ENCODE measurements around the gene LGR6. TPM values are rescaled to one million over a fixed set of nuclear protein-coding genes. Genes with fewer than 3 reads are reported as not detected.

Gene LGR6
- total and polyA plus RNA-seq, 10 of the 15 experiments (the other 5 are each of a cell fraction or from before 2014, with no cell fraction given), result not detected

DNA sequence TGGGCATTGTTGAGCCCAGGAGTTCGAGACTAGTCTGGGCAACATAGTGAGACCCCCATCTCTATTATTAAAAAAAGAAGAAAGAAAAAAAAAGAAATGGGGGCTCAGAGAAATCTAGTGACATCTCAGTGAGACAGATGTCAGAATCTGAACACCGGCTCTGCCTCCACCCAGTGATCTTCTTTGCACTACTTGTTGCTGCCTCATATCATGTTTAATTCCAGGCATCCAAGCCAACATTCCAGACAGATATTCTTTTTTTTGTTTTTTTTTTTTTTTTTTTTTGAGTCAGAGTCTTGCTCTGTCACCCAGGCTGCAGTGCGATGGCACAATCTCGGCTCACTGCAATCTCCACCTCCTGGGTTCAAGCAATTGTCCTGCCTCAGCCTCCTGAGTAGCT, 44.0 kb upstream of the LGR6 start:
- H3K36me3 ChIP-seq (ENCODE audit: control insufficient read depth in 2 of 2, insufficient read depth in 2 of 2, low read length in 1 of 2), result peaks cover 26 to 32% of the 10 kb centered on the region in 2 experiments; a peak in 3 of 4 replicates
- H3K79me2 ChIP-seq (ENCODE audit: control insufficient read depth, insufficient read depth, low read length), result no peaks in the 10 kb centered on the region
- H3K27ac ChIP-seq (ENCODE audit: control insufficient read depth, insufficient read depth), result no peak overlapping the region
- H3K27me3 ChIP-seq (replicated peaks in 1 of 2; ENCODE audit: control insufficient read depth in 2 of 2, insufficient read depth in 2 of 2, low read length in 1 of 2), result no peaks in the 10 kb centered on the region
- RAD21 ChIA-PET (ENCODE audit: unreplicated experiment), result no interaction called here
- in situ Hi-C loops (cut with MboI) (no loop called here), intact Hi-C loops (cut with micrococcal nuclease; ENCODE audit: unreplicated experiment) (no loop called here)
- no peak overlapping the region for H2AFZ ChIP-seq (ENCODE audit: control insufficient read depth, low read depth, low read length)
- ATAC-seq (no peak), DNase-seq (ENCODE audit: low read depth, low spot score) (no peak), FAIRE-seq (no peak)
- no peak overlapping the region for H3K9ac ChIP-seq (ENCODE audit: control insufficient read depth, insufficient read depth, low read length)
- SMC1A ChIA-PET (ENCODE audit: uncharacterized antibody, unreplicated experiment), result no interaction called here
- POLR2A ChIA-PET, result no interaction called here
- no peak overlapping the region for H3K4me2 ChIP-seq (ENCODE audit: control insufficient read depth, insufficient read depth)
- peaks cover 7% of the 10 kb centered on the region for H3K4me1 ChIP-seq (ENCODE audit: control insufficient read depth, insufficient read depth, low read length)
- no peaks in the 10 kb centered on the region for H3K9me3 ChIP-seq (replicated peaks; ENCODE audit: control insufficient read depth, insufficient read depth, low read length)
- CTCF ChIA-PET, result no interaction called here
- no TSS peak for BruUV-seq (replicated peaks)
- no peak overlapping the region for H3K4me3 ChIP-seq
- TF ChIP-seq NBN (IDR thresholded peaks at IDR 0.05) (no peak), CBX3 (IDR thresholded peaks at IDR 0.05; ENCODE audit: borderline replicate concordance, low read depth) (no peak), ZNF622 (IDR thresholded peaks at IDR 0.05) (no peak), CREB1 (IDR thresholded peaks at IDR 0.05; ENCODE audit: low read depth) (no peak), WRNIP1 (IDR thresholded peaks at IDR 0.05; ENCODE audit: borderline replicate concordance, low read depth, low read length) (no peak), HDAC2 (IDR thresholded peaks at IDR 0.05) (no peak), ZNF217 (IDR thresholded peaks at IDR 0.05) (no peak), MYC (IDR thresholded peaks at IDR 0.05; ENCODE audit: insufficient read depth, insufficient read length, insufficient replicate concordance, low read length, severe bottlenecking) (no peak), LARP7 (IDR thresholded peaks at IDR 0.05) (no peak), NRF1 (conservative IDR thresholded peaks at IDR 0.05; ENCODE audit: low read depth, low read length) (no peak), NR2F1 (conservative IDR thresholded peaks at IDR 0.05) (no peak)
- TF ChIP-seq, protein P1, sequence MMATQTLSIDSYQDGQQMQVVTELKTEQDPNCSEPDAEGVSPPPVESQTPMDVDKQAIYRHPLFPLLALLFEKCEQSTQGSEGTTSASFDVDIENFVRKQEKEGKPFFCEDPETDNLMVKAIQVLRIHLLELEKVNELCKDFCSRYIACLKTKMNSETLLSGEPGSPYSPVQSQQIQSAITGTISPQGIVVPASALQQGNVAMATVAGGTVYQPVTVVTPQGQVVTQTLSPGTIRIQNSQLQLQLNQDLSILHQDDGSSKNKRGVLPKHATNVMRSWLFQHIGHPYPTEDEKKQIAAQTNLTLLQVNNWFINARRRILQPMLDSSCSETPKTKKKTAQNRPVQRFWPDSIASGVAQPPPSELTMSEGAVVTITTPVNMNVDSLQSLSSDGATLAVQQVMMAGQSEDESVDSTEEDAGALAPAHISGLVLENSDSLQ (IDR thresholded peaks at IDR 0.05), result no peak
- H4K20me1 ChIP-seq (ENCODE audit: control insufficient read depth, insufficient read depth), result no peaks in the 10 kb centered on the region
- WGBS (ENCODE audit: insufficient coverage, insufficient replicate concordance, low lambda C conversion rate, missing lambda C conversion rate), result 91% methylated on average over 3 of the region's 4 CpGs
